IPS DF 19.7 (cell line): ENCODE measurements around the gene EPHA5.

Experiments
- DNase-seq: peaks from one replicate; pipeline ENCODE4 v3.0.0-alpha.2; 2013; ENCODE audit warnings: low read depth, low spot score

The EPHA5 gene

GRCh38 chr4:65624651-65625050 is 45.6 kb downstream of the EPHA5 start:
- DNase-seq: no peak

- no peak for DNase-seq
Measured at GRCh38 chr4:65623506-65623905, 46.8 kb downstream of the EPHA5 start.

GRCh38 chr4:65617416-65617815 is 52.9 kb downstream of the EPHA5 start:
- DNase-seq: no peak

GRCh38 chr4:65604515-65604914 is 65.8 kb downstream of the EPHA5 start:
- no peak for DNase-seq

GRCh38 chr4:65600656-65601055 is 69.6 kb downstream of the EPHA5 start:
- DNase-seq: no peak

GRCh38 chr4:65599340-65599739 is 70.9 kb downstream of the EPHA5 start:
- no peak for DNase-seq

- DNase-seq: no peak
Measured at GRCh38 chr4:65597697-65598096, 72.6 kb downstream of the EPHA5 start.

- DNase-seq: peak; percentile 1
Measured at GRCh38 chr4:65592089-65592488, 78.2 kb downstream of the EPHA5 start.

- DNase-seq: no peak
Measured at GRCh38 chr4:65589921-65590320, 80.4 kb downstream of the EPHA5 start.

GRCh38 chr4:65589331-65589730 is 81.0 kb downstream of the EPHA5 start:
- no peak for DNase-seq

GRCh38 chr4:65580551-65580950 is 89.7 kb downstream of the EPHA5 start:
- DNase-seq: no peak

GRCh38 chr4:65566473-65566872 is 103.8 kb downstream of the EPHA5 start:
- DNase-seq: no peak

- DNase-seq: no peak
Measured at GRCh38 chr4:65561164-65561563, 109.1 kb downstream of the EPHA5 start.

GRCh38 chr4:65559270-65559669 is 111.0 kb downstream of the EPHA5 start:
- no peak for DNase-seq

- no peak for DNase-seq
Measured at GRCh38 chr4:65552057-65552456, 118.2 kb downstream of the EPHA5 start.

GRCh38 chr4:65550500-65550899 is 119.8 kb downstream of the EPHA5 start:
- DNase-seq: no peak

GRCh38 chr4:65546882-65547416 is 123.3 kb downstream of the EPHA5 start:
- DNase-seq: no peak

GRCh38 chr4:65538571-65538970 is 131.7 kb downstream of the EPHA5 start:
- DNase-seq: no peak

- no peak for DNase-seq
Measured at GRCh38 chr4:65535113-65535512, 135.2 kb downstream of the EPHA5 start.

GRCh38 chr4:65521666-65522065 is 148.6 kb downstream of the EPHA5 start:
- no peak for DNase-seq

GRCh38 chr4:65515646-65516045 is 154.6 kb downstream of the EPHA5 start:
- DNase-seq: no peak

- DNase-seq: no peak
Measured at GRCh38 chr4:65510976-65511375, 159.3 kb downstream of the EPHA5 start.

- DNase-seq: no peak
Measured at GRCh38 chr4:65508168-65508567, 162.1 kb downstream of the EPHA5 start.

- DNase-seq: no peak
Measured at GRCh38 chr4:65502131-65502701, 168.1 kb downstream of the EPHA5 start.
